ENCODE results near the gene CD6. TPM values are rescaled to one million over a fixed set of nuclear protein-coding genes. Genes with fewer than 3 reads are reported as not detected.

The CD6 gene
- total and polyA plus RNA-seq, 2 experiments from 2014 or later = 0.03 TPM; not detected in 1

DNA sequence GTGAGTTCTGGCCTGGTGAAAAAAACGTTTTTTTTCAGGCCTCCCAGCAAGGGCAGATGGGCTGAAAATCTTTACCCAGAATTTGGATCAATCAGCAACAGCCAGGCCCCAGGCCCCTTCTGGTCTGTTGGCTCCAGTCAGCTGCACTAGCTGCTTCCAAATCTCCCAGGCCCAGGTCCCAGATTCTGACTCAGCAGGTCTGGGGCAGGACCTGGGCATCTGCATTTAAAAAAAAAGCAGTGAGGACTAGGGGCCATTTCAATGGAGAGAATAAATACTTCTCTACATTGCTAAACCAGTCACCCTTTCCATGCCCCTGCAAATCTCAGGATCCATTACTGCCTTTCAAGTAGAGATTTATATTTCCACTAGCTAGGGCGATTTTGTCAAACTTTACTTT is 23.8 kb upstream of the CD6 start:
- TF ChIP-seq CTCF (IDR thresholded peaks at IDR 0.05; ENCODE audit: poor library complexity) = no peak
- TF ChIP-seq EZH2 (IDR thresholded peaks at IDR 0.05; ENCODE audit: borderline replicate concordance) = no peak
- no peak for TF ChIP-seq EZH2phosphoT487 (IDR thresholded peaks at IDR 0.05; ENCODE audit: low read depth, severe bottlenecking, unreplicated experiment)
- 36% methylated on average over 2 of the region's 2 CpGs for WGBS (ENCODE audit: low lambda C conversion rate, missing lambda C conversion rate)
- no peak overlapping the region for H3K4me3 ChIP-seq
- no peak overlapping the region for H3K27ac ChIP-seq
- no peak for DNase-seq (ENCODE audit: low spot score)
- no peaks in the 10 kb centered on the region for H3K9me3 ChIP-seq (ENCODE audit: low read depth)
- peaks cover 3% of the 10 kb centered on the region for H3K4me1 ChIP-seq (ENCODE audit: insufficient read depth)
- H4K20me1 ChIP-seq (ENCODE audit: insufficient read depth, poor library complexity, severe bottlenecking) = no peaks in the 10 kb centered on the region
- no peak overlapping the region for H3K4me2 ChIP-seq
- no peaks in the 10 kb centered on the region for H3K36me3 ChIP-seq (replicated peaks; ENCODE audit: insufficient read depth, low read depth)
- H3K27me3 ChIP-seq = peaks cover 30% of the 10 kb centered on the region
- no peaks in the 10 kb centered on the region for H3K9me2 ChIP-seq (replicated peaks; ENCODE audit: insufficient read depth)
- H3K79me2 ChIP-seq = no peaks in the 10 kb centered on the region
- H2AFZ ChIP-seq = no peak overlapping the region

DNA sequence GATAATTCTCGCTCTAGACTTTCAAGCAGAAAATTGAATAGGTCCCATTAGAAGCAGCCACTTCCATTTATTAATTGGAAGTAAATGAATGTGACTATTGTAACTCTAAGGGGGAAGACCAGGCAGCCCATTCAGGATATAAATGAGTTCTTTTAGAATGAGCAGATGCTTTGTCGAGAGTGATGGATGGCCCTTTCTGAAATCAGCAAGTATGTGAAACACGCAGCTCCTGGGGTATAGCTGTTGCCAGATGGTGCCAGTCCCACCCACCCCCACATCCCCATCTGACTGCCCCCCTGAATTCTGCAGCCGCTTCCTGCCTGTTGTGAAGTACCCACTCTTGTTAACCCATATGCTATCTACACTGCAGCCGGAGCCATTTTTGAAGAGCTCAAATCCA is 23.2 kb upstream of the CD6 start:
- Histone ChIP-seq H3K27me3 (peaks cover 35% of the 10 kb centered on the region), H3K4me3 (no peak overlapping the region), H3K4me2 (no peak overlapping the region), H4K20me1 (ENCODE audit: insufficient read depth, poor library complexity, severe bottlenecking) (no peaks in the 10 kb centered on the region), H3K4me1 (ENCODE audit: insufficient read depth) (peaks cover 3% of the 10 kb centered on the region), H3K9me2 (replicated peaks; ENCODE audit: insufficient read depth) (no peaks in the 10 kb centered on the region), H3K79me2 (no peaks in the 10 kb centered on the region), H2AFZ (no peak overlapping the region), H3K27ac (no peak overlapping the region), H3K36me3 (replicated peaks; ENCODE audit: insufficient read depth, low read depth) (no peaks in the 10 kb centered on the region), H3K9me3 (ENCODE audit: low read depth) (no peaks in the 10 kb centered on the region)
- DNase-seq (ENCODE audit: low spot score) = no peak
- TF ChIP-seq EZH2phosphoT487 (IDR thresholded peaks at IDR 0.05; ENCODE audit: low read depth, severe bottlenecking, unreplicated experiment) (no peak), EZH2 (IDR thresholded peaks at IDR 0.05; ENCODE audit: borderline replicate concordance) (no peak), CTCF (IDR thresholded peaks at IDR 0.05; ENCODE audit: poor library complexity) (no peak)
- WGBS (ENCODE audit: low lambda C conversion rate, missing lambda C conversion rate) = 82% methylated on average over 5 of the region's 5 CpGs

GRCh38 chr11:60950024-60950423 is 21.5 kb upstream of the CD6 start:
- 85% methylated on average over 6 of the region's 6 CpGs for WGBS (ENCODE audit: low lambda C conversion rate, missing lambda C conversion rate)
- H3K36me3 ChIP-seq (replicated peaks; ENCODE audit: insufficient read depth, low read depth) = no peaks in the 10 kb centered on the region
- peaks cover 35% of the 10 kb centered on the region for H3K27me3 ChIP-seq
- TF ChIP-seq CTCF (IDR thresholded peaks at IDR 0.05; ENCODE audit: poor library complexity) = no peak
- no peak for TF ChIP-seq EZH2phosphoT487 (IDR thresholded peaks at IDR 0.05; ENCODE audit: low read depth, severe bottlenecking, unreplicated experiment)
- no peak for TF ChIP-seq EZH2 (IDR thresholded peaks at IDR 0.05; ENCODE audit: borderline replicate concordance)
- no peaks in the 10 kb centered on the region for H3K9me3 ChIP-seq (ENCODE audit: low read depth)
- no peaks in the 10 kb centered on the region for H4K20me1 ChIP-seq (ENCODE audit: insufficient read depth, poor library complexity, severe bottlenecking)
- H2AFZ ChIP-seq = no peak overlapping the region
- peaks cover 3% of the 10 kb centered on the region for H3K4me1 ChIP-seq (ENCODE audit: insufficient read depth)
- no peaks in the 10 kb centered on the region for H3K9me2 ChIP-seq (replicated peaks; ENCODE audit: insufficient read depth)
- no peak overlapping the region for H3K27ac ChIP-seq
- DNase-seq (ENCODE audit: low spot score) = no peak
- H3K4me2 ChIP-seq = no peak overlapping the region
- H3K4me3 ChIP-seq = no peak overlapping the region
- no peaks in the 10 kb centered on the region for H3K79me2 ChIP-seq
